GM12878 (cell line): Measurements from ENCODE around the gene VPS8. TPM values are rescaled to one million over a fixed set of nuclear protein-coding genes. Genes with fewer than 3 reads are reported as not detected.

Experiments
- ATAC-seq: fragments of 200-7000 bp; cut with Tn5 transposase; 3 replicates; pipeline ENCODE4 v1.9.1; 2020; ENCODE audit warnings: mild to moderate bottlenecking, moderate library complexity
- BruUV-seq: library from RNA; stranded (reverse); fragments of 400-500 nt; replicated peaks from 2 replicates; lab custom pipeline; 2021; lab: Mats Ljungman, UMichigan
- CTCF ChIA-PET: fragments of 300-600 bp; sonication (Branson Sonifier 250); formaldehyde crosslinking; extraction: SDS; loops from one replicate; lab custom pipeline; 2021; ENCODE audit warnings: inconsistent platforms; lab: Yijun Ruan, JAX
- POLR2A ChIA-PET: fragments of 350-600 bp; formaldehyde crosslinking; extraction: SDS; loops from one replicate; lab custom pipeline; 2021; ENCODE audit warnings: inconsistent platforms; lab: Charles Lee
- RAD21 ChIA-PET: fragments of 300-600 bp; sonication (Branson Sonifier 250); formaldehyde crosslinking; loops from one replicate; lab custom pipeline; 2023; ENCODE audit warnings: antibody characterized with exemption; ENCODE audit not compliant: unreplicated experiment; lab: Charles Lee
- SMC1A ChIA-PET: fragments of 300-600 bp; sonication (Branson Sonifier 250); formaldehyde crosslinking; loops from one replicate; lab custom pipeline; 2023; ENCODE audit not compliant: unreplicated experiment, uncharacterized antibody; lab: Charles Lee
- DNase-seq: peaks from one replicate; pipeline ENCODE4 v3.0.0-alpha.2; 2011; ENCODE audit warnings: low read depth, low spot score
- FAIRE-seq: peaks from 3 replicates; lab custom pipeline; 2011; peaks lifted over from hg19 to GRCh38; lab: Jason Lieb, UNC
- H2AFZ ChIP-seq: 2 replicates; pipeline ENCODE4 v1.6.0; 2011; ENCODE audit warnings: low read depth, low read length, control low read depth; ENCODE audit not compliant: control insufficient read depth
- H3K27ac ChIP-seq: 2 replicates; pipeline ENCODE4 v1.5.1; 2011; ENCODE audit warnings: control low read depth; ENCODE audit not compliant: control insufficient read depth, insufficient read depth
- H3K27me3 ChIP-seq, 2 experiments: replicated peaks in 1 of 2; 2 replicates each; pipeline versions ENCODE4 v1.6.0 to v1.6.1; 2011; ENCODE audit warnings: low read length in 1 of 2; ENCODE audit not compliant: control insufficient read depth in 2 of 2, insufficient read depth in 2 of 2
- H3K36me3 ChIP-seq, 2 experiments: 2 replicates each; pipeline ENCODE4 v1.5.1; 2011; ENCODE audit warnings: low read length in 1 of 2; ENCODE audit not compliant: control insufficient read depth in 2 of 2, insufficient read depth in 2 of 2
- H3K4me1 ChIP-seq: 2 replicates; pipeline ENCODE4 v1.6.1; 2011; ENCODE audit warnings: mild to moderate bottlenecking, low read length, moderate library complexity, mixed read lengths; ENCODE audit not compliant: control insufficient read depth, insufficient read depth
- H3K4me2 ChIP-seq: 2 replicates; pipeline ENCODE4 v1.6.0; 2011; ENCODE audit warnings: control low read depth; ENCODE audit not compliant: control insufficient read depth, insufficient read depth
- H3K4me3 ChIP-seq: fragments of 200-600 bp; sonication (generic); 2 replicates; pipeline ENCODE4 v1.5.1; 2016
- H3K79me2 ChIP-seq: 2 replicates; pipeline ENCODE4 v1.6.0; 2011; ENCODE audit warnings: low read length; ENCODE audit not compliant: control insufficient read depth, insufficient read depth
- H3K9ac ChIP-seq: 2 replicates; pipeline ENCODE4 v1.8.0; 2011; ENCODE audit warnings: low read length, control low read depth, mixed read lengths; ENCODE audit not compliant: control insufficient read depth, insufficient read depth
- H3K9me3 ChIP-seq: replicated peaks from 3 replicates; pipeline ENCODE4 v1.5.1; 2011; ENCODE audit warnings: mild to moderate bottlenecking, low read length; ENCODE audit not compliant: control insufficient read depth, insufficient read depth
- H4K20me1 ChIP-seq: 2 replicates; pipeline ENCODE4 v1.6.0; 2011; ENCODE audit not compliant: control insufficient read depth, insufficient read depth
- EED ChIP-seq: sonication (generic); IDR thresholded peaks from 2 replicates; pipeline ENCODE4 v1.6.1; 2016; ENCODE audit warnings: antibody characterized with exemption, low read depth
- REST ChIP-seq: IDR thresholded peaks from 2 replicates; pipeline ENCODE4 v1.6.1; 2012; ENCODE audit warnings: mild to moderate bottlenecking, low read depth, low read length
- SKIL ChIP-seq: fragments of 450-650 bp; IDR thresholded peaks from 2 replicates; pipeline ENCODE4 v1.6.1; 2017; ENCODE audit warnings: mild to moderate bottlenecking, low read depth, inconsistent platforms; ENCODE audit not compliant: poor library complexity, severe bottlenecking
- SMARCA5 ChIP-seq: fragments of 450-650 bp; IDR thresholded peaks from 2 replicates; pipeline ENCODE4 v1.6.1; 2017; ENCODE audit warnings: mild to moderate bottlenecking
- SREBF1 ChIP-seq: IDR thresholded peaks from 2 replicates; pipeline ENCODE4 v1.6.1; 2012; ENCODE audit warnings: mild to moderate bottlenecking, low read length
- STAT1 ChIP-seq: fragments of 450-650 bp; conservative IDR thresholded peaks from 2 replicates; pipeline ENCODE4 v1.6.1; 2014; ENCODE audit warnings: antibody characterized with exemption, mild to moderate bottlenecking
- ZNF592 ChIP-seq: fragments of 450-650 bp; IDR thresholded peaks from 2 replicates; pipeline ENCODE4 v1.6.1; 2017; ENCODE audit warnings: mild to moderate bottlenecking, moderate library complexity
- WGBS: methylation state at CpG from one replicate; pipeline ENCODE4 v1.1.6; 2016; ENCODE audit warnings: low lambda C conversion rate; ENCODE audit not compliant: insufficient replicate concordance, insufficient coverage; ENCODE audit errors: missing lambda C conversion rate; 5-methylcytosine and 5-hydroxymethylcytosine counted together
- in situ Hi-C: fragments of 300-500 bp; cut with MboI; formaldehyde crosslinking; loops from 9 replicates; pipeline ENCODE4 v1.14.3; 2018; ENCODE audit warnings: mixed read lengths
- intact Hi-C: fragments of 100-400 bp; cut with micrococcal nuclease; formaldehyde crosslinking; loops from one replicate; pipeline ENCODE4 v1.14.2; 2022; ENCODE audit not compliant: unreplicated experiment
- polyA plus RNA-seq, 11 experiments: library from polyadenylated mRNA; depleted of rRNA in 4 of 11; unstranded in 6 of 11; stranded (reverse) in 5 of 11; fragments of >200 nt; fragmentation: Nextera tagmentation in 4 of 11; fragmentation: Illumina TruSeq in 1 of 11; extraction: Ambion mirVana in 4 of 11; extraction: Trizol in 1 of 11; gene quantifications; 1 replicate in 1 of 11; 2 replicates in 10 of 11; pipeline versions ENCODE4 v1.2.1 to v1.2.3, GENCODE V29; 2011 to 2016; ENCODE audit warnings: inconsistent platforms in 2 of 11, missing spikeins in 2 of 11, low read depth in 1 of 11
- total RNA-seq, 4 experiments: library from RNA; depleted of rRNA in 3 of 4; stranded (reverse); fragments of >200 nt in 3 of 4; fragmentation: Illumina TruSeq in 1 of 4; extraction: Trizol in 1 of 4; gene quantifications; 2 replicates each; pipeline versions ENCODE4 v1.2.1 to v1.2.3, GENCODE V29; 2013 to 2021

Gene VPS8
- total and polyA plus RNA-seq, 10 of the 15 experiments (the other 5 are each of a cell fraction or from before 2014, with no cell fraction given), result 8.9 to 34.7 (median 20.9) TPM

- peaks cover 2% of the 10 kb centered on the region; the same call in 1 of the 2 replicates for H3K4me1 ChIP-seq
- TF ChIP-seq EED (no peak), SREBF1 (no peak), SMARCA5 (no peak), STAT1 (no peak), REST (no peak), ZNF592 (no peak), SKIL (no peak)
- H3K4me2 ChIP-seq, result no peak overlapping the region
- ChIA-PET SMC1A (no interaction called here), POLR2A (no interaction called here), RAD21 (interaction anchor here (1.2 kb wide), 1 partner anchor 247 kb away, joined by 3 read pairs; no protein-coding TSS in a partner anchor), CTCF (interaction anchor here (0.9 to 1.3 kb wide), 4 partner anchors 10 to 368 kb away, joined by 3 read pairs; no protein-coding TSS in a partner anchor)
- no peaks in the 10 kb centered on the region for H3K36me3 ChIP-seq
- ATAC-seq (no peak), DNase-seq (no peak), FAIRE-seq (no peak)
- intact Hi-C loops, result no loop called here
- no peak overlapping the region for H2AFZ ChIP-seq
- peaks cover 6% of the 10 kb centered on the region for H3K79me2 ChIP-seq
- H3K27me3 ChIP-seq, result no peaks in the 10 kb centered on the region
- in situ Hi-C loops, result no loop called here
- H3K9me3 ChIP-seq, result no peaks in the 10 kb centered on the region
- H3K4me3 ChIP-seq, result no peak overlapping the region
- no peak overlapping the region for H3K27ac ChIP-seq
- no peaks in the 10 kb centered on the region for H4K20me1 ChIP-seq
- no peak overlapping the region for H3K9ac ChIP-seq
- WGBS, result 62% methylated on average over 3 of the region's 3 CpGs
- no TSS peak for BruUV-seq
Observed at GRCh38 chr3:184807549-184807948, 4.4 kb upstream of the VPS8 start.
